Gastrocnemius medialis (tissue), 4 donors: Measurements from ENCODE around the gene COL11A2.

Source experiments
- POLR2A ChIP-seq, 2 donors: fragments of 450-650 bp; IDR thresholded peaks; one replicate each; pipeline ENCODE4 v1.6.1; 2017; ENCODE audit warnings: antibody characterized with exemption in 2 of 2, mild to moderate bottlenecking in 2 of 2, moderate library complexity in 2 of 2
- TF ChIP-seq, protein P1 (sequence below), 5 experiments: fragments of 450-650 bp in 3 of 5; fragments of 200-600 bp in 2 of 5; sonication (generic) in 2 of 5; IDR thresholded peaks in 4 of 5; conservative IDR thresholded peaks in 1 of 5; 1 replicate in 4 of 5; 2 replicates in 1 of 5; pipeline ENCODE4 v1.5.1; 2016 to 2019; ENCODE audit warnings: antibody characterized with exemption in 5 of 5, mild to moderate bottlenecking in 3 of 5, moderate library complexity in 3 of 5

DNA sequence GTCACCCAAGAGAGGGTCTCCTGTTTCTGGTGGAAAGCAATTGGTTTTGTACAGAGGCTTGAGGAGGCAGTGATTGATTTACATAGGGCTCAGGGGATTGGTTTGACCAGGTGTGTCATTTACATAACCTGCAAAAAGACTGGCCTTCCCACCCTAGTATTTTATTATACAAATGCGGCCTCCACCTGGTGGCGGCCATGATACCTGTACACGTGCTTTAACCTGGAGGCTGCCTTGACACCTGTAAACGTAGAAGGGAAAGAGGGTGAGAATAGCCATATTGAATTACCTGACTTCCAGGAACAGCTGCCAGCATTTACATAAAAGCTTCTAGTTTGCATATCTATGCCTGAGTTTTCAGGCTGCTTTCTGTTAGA lies 67.8 kb downstream of the COL11A2 start:
- TF ChIP-seq POLR2A (IDR thresholded peaks at IDR 0.05): no peak
- TF ChIP-seq, protein P1, sequence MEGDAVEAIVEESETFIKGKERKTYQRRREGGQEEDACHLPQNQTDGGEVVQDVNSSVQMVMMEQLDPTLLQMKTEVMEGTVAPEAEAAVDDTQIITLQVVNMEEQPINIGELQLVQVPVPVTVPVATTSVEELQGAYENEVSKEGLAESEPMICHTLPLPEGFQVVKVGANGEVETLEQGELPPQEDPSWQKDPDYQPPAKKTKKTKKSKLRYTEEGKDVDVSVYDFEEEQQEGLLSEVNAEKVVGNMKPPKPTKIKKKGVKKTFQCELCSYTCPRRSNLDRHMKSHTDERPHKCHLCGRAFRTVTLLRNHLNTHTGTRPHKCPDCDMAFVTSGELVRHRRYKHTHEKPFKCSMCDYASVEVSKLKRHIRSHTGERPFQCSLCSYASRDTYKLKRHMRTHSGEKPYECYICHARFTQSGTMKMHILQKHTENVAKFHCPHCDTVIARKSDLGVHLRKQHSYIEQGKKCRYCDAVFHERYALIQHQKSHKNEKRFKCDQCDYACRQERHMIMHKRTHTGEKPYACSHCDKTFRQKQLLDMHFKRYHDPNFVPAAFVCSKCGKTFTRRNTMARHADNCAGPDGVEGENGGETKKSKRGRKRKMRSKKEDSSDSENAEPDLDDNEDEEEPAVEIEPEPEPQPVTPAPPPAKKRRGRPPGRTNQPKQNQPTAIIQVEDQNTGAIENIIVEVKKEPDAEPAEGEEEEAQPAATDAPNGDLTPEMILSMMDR (IDR thresholded peaks at IDR 0.05 in 4 of 5, conservative IDR thresholded peaks at IDR 0.05 in 1 of 5): no peak
